ENCODE results near the gene SNX8. TPM values are rescaled to one million over a fixed set of nuclear protein-coding genes. Genes with fewer than 3 reads are reported as not detected.

Gene SNX8
- total and polyA plus RNA-seq, 2 donors (not counting 1 experiment from before 2014, with no cell fraction given) = 64.4 to 126 TPM

DNA sequence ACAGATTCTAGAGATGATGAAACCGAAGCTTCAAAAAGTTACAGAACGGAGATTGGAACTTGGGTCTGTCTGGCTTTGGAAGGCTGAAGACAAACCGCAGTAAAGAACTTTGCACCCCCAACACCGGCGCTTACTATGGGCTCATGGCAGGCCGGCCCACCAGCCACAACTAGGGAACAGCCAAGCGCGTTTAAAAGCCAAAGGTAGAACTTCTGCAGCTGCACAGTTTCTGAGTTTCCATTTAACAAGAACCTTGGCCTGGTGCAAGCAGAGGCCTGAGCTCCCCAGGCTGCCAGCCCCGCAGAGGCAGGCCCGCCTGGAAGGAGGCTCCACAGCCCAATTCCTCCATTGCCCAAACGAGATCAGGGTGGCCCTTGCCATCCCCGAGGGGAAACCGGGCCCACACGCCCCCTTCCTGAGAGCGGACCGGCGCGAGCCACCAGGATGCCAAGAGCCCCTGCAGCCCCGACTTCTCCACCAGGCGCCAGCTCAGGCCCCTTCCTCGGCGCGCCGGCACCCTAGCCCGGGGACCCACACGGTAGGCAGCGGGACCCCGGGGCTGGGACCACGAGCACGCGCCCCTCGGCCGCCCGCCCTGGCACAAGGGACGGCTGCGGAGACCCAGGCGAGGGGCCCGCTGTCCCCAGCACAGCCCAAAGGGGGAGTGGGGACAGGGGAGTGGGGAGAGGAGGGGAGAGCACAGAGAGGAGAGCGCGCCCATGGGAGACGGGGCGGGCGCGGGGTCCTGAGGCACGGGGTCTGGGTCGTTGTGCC lies 82.1 kb downstream of the SNX8 start:
- H3K27ac Mint-ChIP-seq = peak overlapping the region; percentile 87
- Histone ChIP-seq H3K9ac (ENCODE audit: low read length) (peak overlapping the region; percentile 98), H3K27me3 (replicated peaks in 1 of 4; ENCODE audit: control extremely low read depth in 1 of 4, control insufficient read depth in 3 of 4, insufficient read depth in 4 of 4, low read length in 3 of 4) (no peaks in the 10 kb centered on the region), H3K9me3 (ENCODE audit: control extremely low read depth in 1 of 3, control insufficient read depth in 2 of 3, insufficient read depth in 1 of 3, low read length in 2 of 3) (peaks cover 0 to 5% (median 0%) of the 10 kb centered on the region in 3 donors), H2AFZ (ENCODE audit: insufficient read depth, low read depth, low read length, poor library complexity, severe bottlenecking) (peak overlapping the region; percentile 100), H3K79me2 (ENCODE audit: control insufficient read depth, insufficient read depth, low read length) (peaks cover 75% of the 10 kb centered on the region), H4K20me1 (ENCODE audit: control insufficient read depth, insufficient read depth, low read length, poor library complexity, severe bottlenecking) (no peaks in the 10 kb centered on the region), H3K4me3 (ENCODE audit: control extremely low read depth in 1 of 5, extremely low read depth in 1 of 5, insufficient read depth in 1 of 5, low read depth in 2 of 5, low read length in 4 of 5) (peak overlapping the region; percentile 42 to 100 (median 86)), H3K4me2 (replicated peaks; ENCODE audit: low read depth, low read length, poor library complexity, severe bottlenecking) (peak overlapping the region; percentile 96), H3K27ac (ENCODE audit: low read length in 2 of 2) (peak overlapping the region; percentile 34 to 76), H3K36me3 (replicated peaks in 1 of 2; ENCODE audit: control extremely low read depth in 1 of 2, control insufficient read depth in 1 of 2, extremely low read depth in 1 of 2, insufficient read depth in 2 of 2, low read length in 1 of 2) (peaks cover 0 to 33% of the 10 kb centered on the region in 2 experiments), H3K4me1 (ENCODE audit: control insufficient read depth in 2 of 2, insufficient read depth in 2 of 2, low read length in 2 of 2) (peaks cover 27 to 36% of the 10 kb centered on the region in 2 donors)
- no peaks in the 10 kb centered on the region for H3K27me3 Mint-ChIP-seq
- H3K4me1 Mint-ChIP-seq = peaks cover 46% of the 10 kb centered on the region
- peak; percentile 66 for DNase-seq
- ATAC-seq (ENCODE audit: low read depth) = peak; percentile 29
- TF ChIP-seq, protein P1, sequence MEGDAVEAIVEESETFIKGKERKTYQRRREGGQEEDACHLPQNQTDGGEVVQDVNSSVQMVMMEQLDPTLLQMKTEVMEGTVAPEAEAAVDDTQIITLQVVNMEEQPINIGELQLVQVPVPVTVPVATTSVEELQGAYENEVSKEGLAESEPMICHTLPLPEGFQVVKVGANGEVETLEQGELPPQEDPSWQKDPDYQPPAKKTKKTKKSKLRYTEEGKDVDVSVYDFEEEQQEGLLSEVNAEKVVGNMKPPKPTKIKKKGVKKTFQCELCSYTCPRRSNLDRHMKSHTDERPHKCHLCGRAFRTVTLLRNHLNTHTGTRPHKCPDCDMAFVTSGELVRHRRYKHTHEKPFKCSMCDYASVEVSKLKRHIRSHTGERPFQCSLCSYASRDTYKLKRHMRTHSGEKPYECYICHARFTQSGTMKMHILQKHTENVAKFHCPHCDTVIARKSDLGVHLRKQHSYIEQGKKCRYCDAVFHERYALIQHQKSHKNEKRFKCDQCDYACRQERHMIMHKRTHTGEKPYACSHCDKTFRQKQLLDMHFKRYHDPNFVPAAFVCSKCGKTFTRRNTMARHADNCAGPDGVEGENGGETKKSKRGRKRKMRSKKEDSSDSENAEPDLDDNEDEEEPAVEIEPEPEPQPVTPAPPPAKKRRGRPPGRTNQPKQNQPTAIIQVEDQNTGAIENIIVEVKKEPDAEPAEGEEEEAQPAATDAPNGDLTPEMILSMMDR (IDR thresholded peaks at IDR 0.05) = peak; percentile 14
- no peak for TF ChIP-seq EZH2 (IDR thresholded peaks at IDR 0.05; ENCODE audit: borderline replicate concordance, insufficient read depth, low read depth, low read length, poor library complexity, severe bottlenecking)
- CTCF ChIA-PET = interaction anchor here (0.8 to 1.9 kb wide), 5 partner anchors 10 to 161 kb away, joined by 3 to 15 read pairs (median 3); partner anchors contain the start of genes MRM2 and NUDT1
- H3K9me3 Mint-ChIP-seq (ENCODE audit: insufficient read depth) = no peaks in the 10 kb centered on the region
- H3K4me3 Mint-ChIP-seq = peak overlapping the region; percentile 90
- intact Hi-C loops (cut with micrococcal nuclease) = loop anchor here (1.0 to 10.0 kb wide), 3 partner anchors 29 to 657 kb away; partner anchors contain the start of gene PSMG3
- WGBS (ENCODE audit: insufficient coverage) = 1% methylated on average over 45 of the region's 46 CpGs
- POLR2A ChIA-PET = no interaction called here

DNA sequence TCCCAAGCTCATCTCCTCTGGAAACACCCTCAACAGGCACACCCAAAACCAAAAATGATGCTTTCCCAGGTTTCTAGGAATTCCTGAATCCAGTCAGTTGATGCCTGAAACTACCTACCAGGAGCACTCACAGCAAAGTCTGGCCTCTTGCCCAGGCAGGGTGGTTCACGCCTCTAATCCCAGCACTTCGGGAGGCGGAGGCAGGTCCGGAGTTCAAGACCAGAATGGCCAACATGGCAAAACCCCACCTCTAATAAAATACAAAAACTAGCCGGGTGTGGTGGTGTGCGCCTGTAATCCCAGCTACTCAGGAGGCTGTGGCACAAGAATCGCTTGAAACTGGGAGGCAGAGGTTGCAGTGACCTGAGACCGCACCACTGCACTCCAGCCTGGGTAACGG lies 83.4 kb downstream of the SNX8 start:
- peaks cover 40% of the 10 kb centered on the region for H3K4me1 Mint-ChIP-seq
- no peak overlapping the region for H2AFZ ChIP-seq (ENCODE audit: insufficient read depth, low read depth, low read length, poor library complexity, severe bottlenecking)
- H3K27ac Mint-ChIP-seq = no peak overlapping the region
- intact Hi-C loops (cut with micrococcal nuclease) = loop anchor here (10.0 kb wide), 1 partner anchor 656 kb away; the partner anchor contains the start of gene PSMG3
- peak overlapping the region; percentile 13 for H3K4me3 Mint-ChIP-seq
- no peaks in the 10 kb centered on the region for H3K9me3 ChIP-seq (ENCODE audit: control extremely low read depth in 1 of 3, control insufficient read depth in 2 of 3, insufficient read depth in 1 of 3, low read length in 2 of 3)
- ChIA-PET POLR2A (no interaction called here), CTCF (no interaction called here)
- no peaks in the 10 kb centered on the region for H4K20me1 ChIP-seq (ENCODE audit: control insufficient read depth, insufficient read depth, low read length, poor library complexity, severe bottlenecking)
- H3K4me2 ChIP-seq (replicated peaks; ENCODE audit: low read depth, low read length, poor library complexity, severe bottlenecking) = no peak overlapping the region
- no peak for ATAC-seq (ENCODE audit: low read depth)
- DNase-seq = no peak
- no peak overlapping the region for H3K4me3 ChIP-seq (ENCODE audit: control extremely low read depth in 1 of 5, extremely low read depth in 1 of 5, insufficient read depth in 1 of 5, low read depth in 2 of 5, low read length in 4 of 5)
- no peak for TF ChIP-seq EZH2 (IDR thresholded peaks at IDR 0.05; ENCODE audit: borderline replicate concordance, insufficient read depth, low read depth, low read length, poor library complexity, severe bottlenecking)
- TF ChIP-seq, protein P1 (IDR thresholded peaks at IDR 0.05) = no peak
- no peaks in the 10 kb centered on the region for H3K27me3 ChIP-seq (replicated peaks in 1 of 4; ENCODE audit: control extremely low read depth in 1 of 4, control insufficient read depth in 3 of 4, insufficient read depth in 4 of 4, low read length in 3 of 4)
- no CpG with 5 or more reads among the region's 9 CpGs for WGBS (ENCODE audit: insufficient coverage)
- H3K27me3 Mint-ChIP-seq = no peaks in the 10 kb centered on the region
- H3K79me2 ChIP-seq (ENCODE audit: control insufficient read depth, insufficient read depth, low read length) = peaks cover 83% of the 10 kb centered on the region
- H3K9ac ChIP-seq (ENCODE audit: low read length) = no peak overlapping the region
- peaks cover 16 to 25% of the 10 kb centered on the region in 2 donors for H3K4me1 ChIP-seq (ENCODE audit: control insufficient read depth in 2 of 2, insufficient read depth in 2 of 2, low read length in 2 of 2)
- H3K36me3 ChIP-seq (replicated peaks in 1 of 2; ENCODE audit: control extremely low read depth in 1 of 2, control insufficient read depth in 1 of 2, extremely low read depth in 1 of 2, insufficient read depth in 2 of 2, low read length in 1 of 2) = peaks cover 0 to 36% of the 10 kb centered on the region in 2 experiments
- no peak overlapping the region for H3K27ac ChIP-seq (ENCODE audit: low read length in 2 of 2)
- H3K9me3 Mint-ChIP-seq (ENCODE audit: insufficient read depth) = no peaks in the 10 kb centered on the region

All from B cell (primary cell).